Effector memory CD4-positive, alpha-beta T cell (primary cell): ENCODE results near the gene GRID1.

ENCODE experiments used
- DNase-seq, 3 donors: peaks; one replicate each; pipeline ENCODE4 v3.0.0-alpha.2; 2020
- H3K27ac ChIP-seq: 2 replicates; pipeline ENCODE4 v1.7.0; 2013; ENCODE audit warnings: mild to moderate bottlenecking, low read length, moderate library complexity; ENCODE audit not compliant: insufficient read depth, poor library complexity, severe bottlenecking
- H3K27me3 ChIP-seq: replicated peaks from 2 replicates; pipeline ENCODE4 v1.7.0; 2013; ENCODE audit warnings: mild to moderate bottlenecking, low read length; ENCODE audit not compliant: insufficient read depth, control insufficient read depth, poor library complexity, severe bottlenecking
- H3K36me3 ChIP-seq: 2 replicates; pipeline ENCODE4 v1.7.0; 2013; ENCODE audit warnings: mild to moderate bottlenecking, low read length, moderate library complexity; ENCODE audit not compliant: control insufficient read depth, insufficient read depth
- H3K4me1 ChIP-seq: 2 replicates; pipeline ENCODE4 v1.7.0; 2013; ENCODE audit warnings: low read length, mild to moderate bottlenecking; ENCODE audit not compliant: control insufficient read depth, insufficient read depth, poor library complexity, severe bottlenecking
- H3K4me3 ChIP-seq: 2 replicates; pipeline ENCODE4 v1.7.0; 2013; ENCODE audit warnings: low read length, low read depth, mild to moderate bottlenecking; ENCODE audit not compliant: insufficient read depth, poor library complexity, severe bottlenecking
- H3K9me3 ChIP-seq: 2 replicates; pipeline ENCODE4 v1.7.0; 2013; ENCODE audit warnings: mild to moderate bottlenecking, low read length, moderate library complexity; ENCODE audit not compliant: control insufficient read depth

The GRID1 gene

GRCh38 chr10:86137561-86137960 is 229.0 kb downstream of the GRID1 start:
- H3K9me3 ChIP-seq: no peaks in the 10 kb centered on the region
- DNase-seq: no peak
- no peaks in the 10 kb centered on the region for H3K27me3 ChIP-seq
- no peak overlapping the region for H3K4me3 ChIP-seq
- H3K4me1 ChIP-seq: no peaks in the 10 kb centered on the region
- H3K27ac ChIP-seq: no peak overlapping the region
- no peaks in the 10 kb centered on the region for H3K36me3 ChIP-seq

DNA sequence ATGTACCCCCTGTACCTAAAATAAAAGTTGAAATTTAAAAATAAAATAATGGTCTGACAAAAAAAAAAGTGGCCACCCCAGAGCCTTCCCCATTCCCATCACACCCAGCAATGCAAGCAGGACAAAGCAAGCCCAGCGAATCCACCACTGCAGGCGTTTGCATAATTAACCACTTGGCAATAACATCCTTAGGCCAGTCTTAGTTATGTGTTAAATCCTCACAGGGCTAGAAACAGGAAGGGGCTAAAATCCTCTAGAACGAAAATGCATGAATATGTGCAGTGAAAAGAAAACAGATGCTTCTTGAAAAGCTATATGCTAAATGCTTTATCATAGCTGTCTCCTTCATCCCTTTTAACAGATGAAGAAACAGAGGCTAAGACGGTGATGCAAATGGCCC is 229.7 kb downstream of the GRID1 start:
- H3K36me3 ChIP-seq: no peaks in the 10 kb centered on the region
- no peak overlapping the region for H3K27ac ChIP-seq
- no peaks in the 10 kb centered on the region for H3K4me1 ChIP-seq
- no peaks in the 10 kb centered on the region for H3K27me3 ChIP-seq
- DNase-seq: no peak
- no peak overlapping the region for H3K4me3 ChIP-seq
- no peaks in the 10 kb centered on the region for H3K9me3 ChIP-seq

GRCh38 chr10:86135191-86135590 is 231.4 kb downstream of the GRID1 start:
- Histone ChIP-seq H3K4me1 (no peaks in the 10 kb centered on the region), H3K27me3 (no peaks in the 10 kb centered on the region), H3K36me3 (no peaks in the 10 kb centered on the region), H3K4me3 (no peak overlapping the region), H3K9me3 (no peaks in the 10 kb centered on the region), H3K27ac (no peak overlapping the region)
- no peak for DNase-seq

DNA sequence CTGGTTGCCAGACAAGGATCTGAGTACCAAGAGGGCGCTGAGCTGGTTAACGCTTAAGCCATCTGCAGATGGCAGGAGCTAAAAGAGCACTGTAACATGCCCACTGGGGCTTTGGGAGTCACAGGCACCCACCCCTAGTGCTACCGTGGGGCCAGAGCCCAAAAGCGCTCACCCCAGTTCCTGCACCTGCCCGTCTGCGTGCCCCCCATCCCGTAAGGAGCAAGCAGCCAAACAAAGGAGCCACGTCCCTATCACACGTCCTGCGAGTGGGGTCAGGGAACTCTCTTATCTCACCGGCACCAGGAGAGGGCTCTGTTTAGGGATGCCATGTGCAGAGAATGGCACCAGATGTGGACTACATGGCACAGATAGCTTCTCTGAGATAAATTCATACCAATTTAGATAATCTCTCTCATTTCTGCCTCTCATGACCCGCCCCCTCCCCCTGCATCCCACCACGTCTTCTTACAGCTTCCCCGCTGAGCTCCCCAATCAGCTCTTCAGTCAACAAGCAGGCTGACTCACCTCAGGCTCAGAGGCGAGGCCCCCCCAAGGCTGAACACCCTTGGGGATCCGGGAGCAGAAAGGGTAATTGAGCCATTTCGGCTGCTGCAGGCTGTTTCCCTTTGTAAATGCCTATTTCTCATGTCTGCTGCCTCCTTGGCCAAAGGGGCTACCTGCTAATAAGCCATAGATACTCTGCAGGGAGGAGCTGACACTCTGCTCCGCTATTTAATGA is 235.7 kb downstream of the GRID1 start:
- Histone ChIP-seq H3K36me3 (no peaks in the 10 kb centered on the region), H3K27me3 (no peaks in the 10 kb centered on the region), H3K9me3 (no peaks in the 10 kb centered on the region), H3K4me1 (no peaks in the 10 kb centered on the region), H3K4me3 (no peak overlapping the region), H3K27ac (no peak overlapping the region)
- no peak for DNase-seq

DNA sequence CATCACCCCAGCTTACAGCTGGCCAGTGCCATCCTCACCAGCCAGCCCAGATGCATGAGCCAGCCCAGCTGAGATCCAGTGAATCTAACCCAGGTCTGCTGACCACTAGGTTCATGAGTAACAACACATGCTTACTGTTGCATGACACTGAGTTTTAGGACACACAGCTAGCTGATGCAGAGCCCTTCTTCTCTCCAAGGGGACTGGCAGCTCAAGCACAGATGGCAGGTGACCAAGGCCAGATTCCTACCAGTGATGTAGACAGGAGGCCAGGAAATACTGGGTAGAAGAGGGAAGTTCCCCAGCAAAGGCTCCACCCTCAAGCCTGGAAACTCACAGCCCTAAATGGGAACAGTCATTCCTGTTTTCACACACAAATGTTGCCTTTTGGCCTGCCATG is 236.6 kb downstream of the GRID1 start:
- no peak for DNase-seq
- Histone ChIP-seq H3K9me3 (no peaks in the 10 kb centered on the region), H3K27ac (no peak overlapping the region), H3K4me3 (no peak overlapping the region), H3K36me3 (no peaks in the 10 kb centered on the region), H3K27me3 (no peaks in the 10 kb centered on the region), H3K4me1 (no peaks in the 10 kb centered on the region)

GRCh38 chr10:86128360-86128759 is 238.2 kb downstream of the GRID1 start:
- H3K4me3 ChIP-seq: no peak overlapping the region
- H3K27ac ChIP-seq: no peak overlapping the region
- no peaks in the 10 kb centered on the region for H3K4me1 ChIP-seq
- no peaks in the 10 kb centered on the region for H3K9me3 ChIP-seq
- DNase-seq: no peak
- H3K36me3 ChIP-seq: no peaks in the 10 kb centered on the region
- H3K27me3 ChIP-seq: no peaks in the 10 kb centered on the region

DNA sequence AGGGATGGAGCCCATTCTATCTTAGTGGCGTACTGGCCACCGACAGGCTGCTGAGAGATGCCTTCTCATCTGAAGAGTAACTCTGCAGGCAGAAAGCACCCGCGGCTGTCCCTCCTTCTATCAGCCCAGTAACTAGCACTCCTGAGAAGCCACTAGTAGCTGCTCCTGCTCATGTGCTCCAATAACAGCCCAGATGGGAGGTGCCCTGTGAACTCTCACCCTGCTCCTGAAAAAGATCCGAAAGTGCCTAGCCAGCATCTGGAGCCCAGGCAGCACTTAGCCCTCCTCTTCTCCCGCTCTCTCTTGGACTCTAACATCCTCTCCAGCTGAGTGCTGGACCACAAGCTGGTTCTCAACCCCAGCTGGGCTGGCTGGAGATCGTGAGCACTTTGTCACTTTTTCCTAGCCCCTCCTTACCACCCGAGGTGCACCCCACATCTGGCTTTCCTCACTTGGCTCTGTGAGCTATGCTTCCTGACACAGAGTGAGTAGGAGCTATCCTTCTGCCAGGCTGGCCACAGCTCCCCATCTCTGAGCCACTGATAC is 239.2 kb downstream of the GRID1 start:
- Histone ChIP-seq H3K27me3 (no peaks in the 10 kb centered on the region), H3K27ac (no peak overlapping the region), H3K9me3 (no peaks in the 10 kb centered on the region), H3K4me3 (no peak overlapping the region), H3K4me1 (no peaks in the 10 kb centered on the region), H3K36me3 (no peaks in the 10 kb centered on the region)
- DNase-seq: no peak

DNA sequence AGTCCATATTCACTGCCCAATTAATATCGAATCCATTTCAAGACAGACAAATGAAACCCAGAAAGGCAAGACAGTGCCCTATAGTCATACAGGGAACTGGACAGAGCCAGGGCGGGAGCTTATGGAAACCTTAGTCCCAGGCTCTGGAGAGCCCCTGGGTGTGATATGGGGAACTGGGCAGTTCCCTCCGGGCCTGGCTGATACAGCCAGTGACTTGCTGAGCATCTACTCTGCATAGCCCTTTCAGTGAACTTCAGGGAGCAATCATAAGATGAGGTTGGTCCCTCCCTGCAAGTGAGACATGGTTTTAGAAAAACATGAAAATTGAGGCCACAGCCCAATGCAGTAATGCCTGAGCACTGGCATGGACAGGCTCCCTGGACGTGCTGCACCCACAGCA is 241.9 kb downstream of the GRID1 start:
- Histone ChIP-seq H3K4me1 (no peaks in the 10 kb centered on the region), H3K36me3 (no peaks in the 10 kb centered on the region), H3K9me3 (no peaks in the 10 kb centered on the region), H3K27ac (no peak overlapping the region), H3K27me3 (no peaks in the 10 kb centered on the region), H3K4me3 (no peak overlapping the region)
- no peak for DNase-seq

- DNase-seq: no peak
- Histone ChIP-seq H3K9me3 (no peaks in the 10 kb centered on the region), H3K4me1 (no peaks in the 10 kb centered on the region), H3K27me3 (no peaks in the 10 kb centered on the region), H3K36me3 (no peaks in the 10 kb centered on the region), H3K4me3 (no peak overlapping the region), H3K27ac (no peak overlapping the region)
Measured at GRCh38 chr10:86123715-86124114, 242.9 kb downstream of the GRID1 start.

- Histone ChIP-seq H3K9me3 (no peaks in the 10 kb centered on the region), H3K27ac (no peak overlapping the region), H3K4me3 (no peak overlapping the region)
Measured at GRCh38 chr10:86123304-86123703, 243.3 kb downstream of the GRID1 start.

More at GRCh38 chr10:86123304-86123703, 243.3 kb downstream of the GRID1 start:
- DNase-seq: no peak
- Histone ChIP-seq H3K27me3 (no peaks in the 10 kb centered on the region), H3K36me3 (no peaks in the 10 kb centered on the region), H3K4me1 (no peaks in the 10 kb centered on the region)
